ENCODE results near the gene RASA4. TPM values are rescaled to one million over a fixed set of nuclear protein-coding genes. Genes with fewer than 3 reads are reported as not detected.
"Not testable (repeated sequence)": the region's sequence is repeated elsewhere in the genome, so short reads cannot be mapped to it uniquely, and the experiment has no call there.

RASA4 gene
- total RNA-seq, 1 donor from 2014 or later: 13.2 TPM

DNA sequence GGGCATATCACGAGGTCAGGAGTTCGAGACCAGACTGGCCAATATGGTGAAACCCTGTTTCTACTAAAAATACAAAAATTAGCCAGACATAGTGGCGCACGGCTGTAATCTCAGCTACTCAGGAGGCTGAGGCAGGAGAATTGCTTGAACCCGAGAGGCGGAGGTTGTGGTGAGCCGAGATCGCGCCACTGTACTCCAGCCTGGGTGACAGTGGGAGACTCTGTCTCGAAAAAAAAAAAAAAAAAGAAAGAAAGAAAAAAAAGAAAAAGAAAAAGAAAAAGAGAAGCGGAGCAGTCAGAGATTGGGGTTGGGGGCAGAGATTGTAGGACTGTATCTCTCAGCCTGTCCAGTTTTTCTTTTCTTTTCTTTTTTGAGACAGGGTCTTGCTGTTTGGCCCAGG, 73.8 kb downstream of the RASA4 start:
- not testable (repeated sequence) for ATAC-seq

DNA sequence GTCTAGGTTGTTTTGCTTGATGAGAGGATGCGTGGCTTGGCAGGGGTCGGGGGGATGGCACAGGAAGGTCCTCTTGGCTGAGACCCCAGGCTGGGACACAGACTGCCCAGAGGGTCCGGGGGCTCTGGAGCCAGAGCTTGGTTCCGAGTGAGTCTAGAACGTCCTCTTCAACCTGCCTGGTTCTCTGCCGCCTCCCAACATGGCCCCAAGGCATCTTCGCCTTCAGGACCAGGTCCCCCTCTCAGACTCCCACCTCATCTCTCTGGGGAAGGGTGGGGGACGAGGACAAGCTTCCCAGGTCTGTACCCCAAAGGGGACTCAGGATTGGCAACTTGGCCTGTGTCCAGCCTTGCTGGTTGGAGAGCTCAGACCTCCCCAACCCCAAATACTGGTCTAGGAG, 74.5 kb downstream of the RASA4 start:
- not testable (repeated sequence) for ATAC-seq

DNA sequence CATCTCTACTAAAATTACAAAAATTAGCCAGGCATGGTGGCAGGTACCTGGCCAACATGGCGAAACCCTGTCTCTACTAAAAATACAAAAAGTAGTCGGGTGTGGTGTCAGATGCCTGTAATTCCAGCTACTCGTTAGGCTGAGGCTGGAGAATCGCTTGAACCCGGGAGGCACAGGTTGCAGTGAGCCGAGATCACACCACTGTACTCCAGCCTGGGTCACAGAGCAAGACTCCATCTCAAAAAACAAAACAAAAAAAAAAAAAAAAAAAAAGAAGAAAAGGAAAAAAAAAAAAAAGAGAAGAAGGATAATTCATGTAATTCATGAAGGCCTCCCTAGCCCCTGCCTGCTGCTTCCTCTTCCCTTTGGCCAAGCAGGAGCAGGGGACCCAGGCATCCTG, 76.0 kb downstream of the RASA4 start:
- ATAC-seq: not testable (repeated sequence)

DNA sequence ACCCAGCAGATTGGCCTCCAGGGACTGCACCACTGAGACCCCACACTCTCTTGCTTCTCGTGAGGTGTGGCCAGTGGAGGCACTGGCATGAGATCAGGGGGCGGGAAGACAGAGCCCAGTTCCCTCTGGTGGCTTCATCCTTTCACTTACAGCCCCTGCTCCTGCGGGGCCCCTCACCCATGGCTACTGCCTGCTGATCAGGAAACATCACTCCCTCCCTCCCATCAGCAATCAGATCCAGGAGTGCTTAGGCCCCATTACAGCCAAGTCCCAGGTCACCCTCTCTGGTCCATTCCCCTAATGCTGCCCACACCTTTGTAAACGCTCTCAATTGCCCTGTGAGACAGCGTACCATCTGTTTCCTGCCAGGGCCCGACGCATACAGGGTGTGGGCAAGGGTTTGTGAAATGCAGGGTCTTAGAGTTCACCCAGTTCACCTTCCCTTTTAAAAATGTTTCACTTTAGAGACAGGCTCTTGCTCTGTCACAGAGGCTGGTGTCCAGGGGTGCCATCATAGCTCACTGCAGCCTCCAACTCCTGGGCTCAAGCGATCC, 81.4 kb downstream of the RASA4 start:
- ATAC-seq: not testable (repeated sequence)

DNA sequence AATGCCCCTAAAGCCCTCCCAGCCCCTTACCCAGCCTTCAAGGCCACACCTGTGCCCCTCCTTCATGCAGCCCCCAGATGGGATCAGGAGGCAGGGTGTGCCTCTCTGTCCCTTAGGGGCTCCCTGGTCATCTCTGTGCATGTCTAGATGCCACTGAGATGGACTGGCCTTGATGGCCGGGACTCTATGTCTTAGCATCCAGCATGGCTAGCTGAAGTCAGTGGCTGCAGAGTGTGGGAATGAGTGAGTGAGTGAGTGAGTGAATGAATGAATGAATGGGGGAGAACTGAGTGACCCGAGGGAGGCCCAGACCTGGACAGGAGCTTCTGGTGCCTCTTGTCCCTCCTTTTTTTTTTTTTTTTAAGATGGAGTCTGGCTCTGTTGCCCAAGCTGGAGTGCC, 84.4 kb downstream of the RASA4 start:
- ATAC-seq: peak; percentile 20

DNA sequence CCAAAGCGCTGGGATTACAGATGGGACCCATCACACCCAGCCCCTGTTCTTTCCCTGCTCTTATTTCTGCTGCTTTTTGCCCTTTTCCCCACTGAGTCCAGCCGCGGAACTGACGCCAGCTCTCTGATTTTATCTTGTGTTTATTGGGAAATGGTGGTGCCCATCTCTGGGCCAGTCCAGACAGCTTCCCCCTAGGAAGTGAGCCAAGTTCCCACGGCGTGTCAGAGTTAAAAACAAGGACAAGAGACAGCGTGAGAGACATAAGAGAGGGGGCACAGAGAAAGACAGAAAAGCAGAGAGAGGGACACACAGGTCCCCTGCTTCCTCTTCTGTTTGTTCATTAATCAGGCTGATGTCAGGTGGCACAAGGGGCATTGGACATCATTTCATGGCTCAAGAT, 85.0 kb downstream of the RASA4 start:
- ATAC-seq: peak; percentile 41

DNA sequence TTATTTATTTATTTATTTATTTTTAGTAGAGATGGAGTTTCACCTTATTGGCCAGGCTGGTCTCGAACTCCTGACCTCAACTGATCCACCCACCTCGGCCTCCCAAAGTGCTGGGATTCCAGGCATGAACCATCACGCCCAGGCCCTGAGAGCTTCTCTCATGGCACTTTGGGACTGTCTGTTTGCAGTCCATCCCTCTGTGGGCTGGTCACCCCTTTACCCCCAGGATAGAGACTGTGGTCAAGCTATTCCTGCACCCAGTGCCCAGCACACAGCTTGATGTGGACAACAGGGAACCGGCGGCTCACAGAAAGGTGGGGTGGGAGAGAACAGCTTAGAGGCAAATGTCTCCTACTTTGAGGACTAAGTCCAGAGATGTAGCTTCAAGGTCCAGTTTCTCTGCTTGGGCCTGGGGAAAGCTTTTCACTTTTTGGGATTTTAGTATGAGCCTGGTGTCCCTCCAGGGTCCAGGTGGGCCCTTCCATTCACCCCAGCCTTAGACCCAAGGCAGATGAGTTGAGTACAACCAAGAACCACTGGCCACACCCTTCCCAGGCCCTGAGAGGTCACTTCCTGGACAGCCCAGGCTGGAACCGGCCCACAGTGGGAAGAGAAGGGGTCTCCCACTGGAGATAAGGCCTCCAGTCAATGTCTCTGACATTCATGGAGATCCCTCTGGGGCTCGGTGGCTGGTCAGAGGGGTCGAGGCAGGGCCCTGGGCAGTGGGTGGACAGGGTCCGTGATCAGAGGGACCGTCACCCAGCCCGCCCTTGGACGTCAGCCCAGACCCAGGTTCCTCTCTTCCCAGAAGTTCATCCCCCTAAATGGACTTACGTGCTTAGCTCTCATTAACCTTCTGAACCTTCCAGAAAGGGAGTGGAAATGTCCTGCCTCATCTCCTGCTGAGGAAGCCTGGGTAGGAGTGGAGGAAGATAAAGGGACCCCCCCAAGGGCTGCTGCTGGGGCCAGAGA, 88.4 kb downstream of the RASA4 start:
- peak; percentile 17 for ATAC-seq

DNA sequence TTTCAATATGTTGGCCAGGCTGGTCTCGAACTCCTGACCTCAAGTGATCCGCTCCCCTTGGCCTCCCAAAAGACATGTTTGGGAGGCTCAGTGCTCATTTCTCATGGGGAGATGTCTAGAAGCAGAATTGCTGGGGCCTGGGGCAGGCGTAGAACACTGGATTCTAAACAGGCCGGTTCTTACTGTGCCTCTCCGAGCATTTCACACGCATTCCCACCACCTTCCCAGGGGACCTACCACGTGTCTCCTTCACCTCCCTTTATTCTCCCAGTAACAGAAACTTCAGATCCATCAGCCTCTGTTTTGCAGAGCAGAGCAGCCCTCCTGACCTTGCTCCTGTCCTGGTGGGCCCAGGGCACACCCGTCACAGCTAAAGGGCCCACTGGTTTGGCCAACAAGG, 89.4 kb downstream of the RASA4 start:
- ATAC-seq: not testable (repeated sequence)

DNA sequence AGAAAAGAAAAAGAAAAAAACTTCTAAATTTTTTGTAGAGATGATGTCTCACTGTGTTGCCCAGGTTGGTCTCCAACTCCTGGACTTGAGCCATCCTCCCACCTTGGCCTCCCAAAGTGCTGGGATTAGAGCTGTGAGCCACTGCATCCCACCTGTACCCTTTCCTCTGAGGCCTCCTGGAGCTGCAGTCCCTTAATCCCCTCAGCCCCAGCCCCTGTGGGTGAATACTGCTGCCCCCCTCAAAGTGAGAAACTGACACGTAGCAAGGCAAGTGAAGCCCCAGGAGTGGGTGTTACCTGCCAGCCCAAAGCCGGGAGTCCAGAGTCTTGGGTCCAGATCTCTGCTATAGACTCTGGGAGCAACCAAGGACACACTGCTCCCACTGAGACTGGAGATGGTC, 91.8 kb downstream of the RASA4 start:
- ATAC-seq: peak; percentile 19

Other genes starting within 250 kb of the RASA4 start
- 9.6 TPM for gene PRKRIP1, start 220.4 kb downstream of the RASA4 start, total RNA-seq
- 3.1 TPM for gene ORAI2, start 183.2 kb downstream of the RASA4 start, total RNA-seq
- 5.7 TPM for gene ALKBH4, start 151.9 kb downstream of the RASA4 start, total RNA-seq
- gene LRWD1, start 151.8 kb downstream of the RASA4 start, total RNA-seq: 8.7 TPM
- gene POLR2J, start 137.8 kb downstream of the RASA4 start, total RNA-seq: 38.5 TPM
- gene RASA4B, start 99.0 kb downstream of the RASA4 start, total RNA-seq: 2.8 TPM
- gene UPK3BL2, start 73.1 kb downstream of the RASA4 start, total RNA-seq: 88.8 TPM
- gene SPDYE2, start 65.5 kb downstream of the RASA4 start, total RNA-seq: not detected
- 13.8 TPM for gene POLR2J3, start 44.2 kb downstream of the RASA4 start, total RNA-seq
- gene UPK3BL1, start 26.0 kb upstream of the RASA4 start, total RNA-seq: 304 TPM
- gene SPDYE2B, start 33.6 kb upstream of the RASA4 start, total RNA-seq: not detected
- gene POLR2J2, start 54.9 kb upstream of the RASA4 start, total RNA-seq: 3.3 TPM
- 7.5 TPM for gene FAM185A, start 132.2 kb upstream of the RASA4 start, total RNA-seq